ENCODE results near the gene SKOR1.

SKOR1 gene

DNA sequence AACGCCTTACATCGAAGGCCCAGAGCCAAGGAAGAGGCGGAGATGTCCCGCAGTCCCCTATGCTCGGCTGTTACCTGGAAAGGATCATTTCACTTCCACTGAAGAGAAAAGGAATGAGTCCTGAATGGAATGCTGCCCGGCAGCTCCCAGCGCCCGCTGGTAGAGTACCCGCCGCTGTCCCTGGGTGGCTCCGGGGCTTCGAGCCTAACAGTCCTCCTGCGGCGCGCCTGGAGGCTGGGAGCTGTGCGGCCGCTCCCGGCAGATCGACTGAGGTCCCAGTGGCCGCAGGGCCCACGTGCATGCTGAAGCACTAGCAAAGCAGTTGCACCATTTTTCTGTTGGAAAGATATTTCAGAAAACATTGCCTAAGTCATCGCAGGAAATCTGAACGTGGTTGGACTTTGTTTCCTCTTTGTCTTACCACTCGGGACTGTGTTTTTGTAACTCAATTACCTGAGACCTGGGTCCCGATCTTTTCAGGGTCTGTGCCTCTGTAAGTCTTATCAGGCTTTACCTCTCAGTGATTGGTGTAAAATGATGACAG is 13.6 kb downstream of the SKOR1 start:
- POLR2A ChIA-PET, result no interaction called here
- CTCF ChIA-PET, result interaction anchor here (2.3 to 5.7 kb wide), 4 partner anchors 314 to 382 kb away, joined by 7 to 149 read pairs (median 32); no protein-coding TSS in a partner anchor
- no peak for DNase-seq (ENCODE audit: low read depth, low spot score)
- H3K4me3 ChIP-seq (ENCODE audit: low read depth, low read length), result peak overlapping the region; percentile 38; the same call in 1 of the 2 replicates
- TF ChIP-seq, protein P1, sequence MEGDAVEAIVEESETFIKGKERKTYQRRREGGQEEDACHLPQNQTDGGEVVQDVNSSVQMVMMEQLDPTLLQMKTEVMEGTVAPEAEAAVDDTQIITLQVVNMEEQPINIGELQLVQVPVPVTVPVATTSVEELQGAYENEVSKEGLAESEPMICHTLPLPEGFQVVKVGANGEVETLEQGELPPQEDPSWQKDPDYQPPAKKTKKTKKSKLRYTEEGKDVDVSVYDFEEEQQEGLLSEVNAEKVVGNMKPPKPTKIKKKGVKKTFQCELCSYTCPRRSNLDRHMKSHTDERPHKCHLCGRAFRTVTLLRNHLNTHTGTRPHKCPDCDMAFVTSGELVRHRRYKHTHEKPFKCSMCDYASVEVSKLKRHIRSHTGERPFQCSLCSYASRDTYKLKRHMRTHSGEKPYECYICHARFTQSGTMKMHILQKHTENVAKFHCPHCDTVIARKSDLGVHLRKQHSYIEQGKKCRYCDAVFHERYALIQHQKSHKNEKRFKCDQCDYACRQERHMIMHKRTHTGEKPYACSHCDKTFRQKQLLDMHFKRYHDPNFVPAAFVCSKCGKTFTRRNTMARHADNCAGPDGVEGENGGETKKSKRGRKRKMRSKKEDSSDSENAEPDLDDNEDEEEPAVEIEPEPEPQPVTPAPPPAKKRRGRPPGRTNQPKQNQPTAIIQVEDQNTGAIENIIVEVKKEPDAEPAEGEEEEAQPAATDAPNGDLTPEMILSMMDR (IDR thresholded peaks at IDR 0.05; ENCODE audit: insufficient read depth, low read length, missing control alignments), result no peak

DNA sequence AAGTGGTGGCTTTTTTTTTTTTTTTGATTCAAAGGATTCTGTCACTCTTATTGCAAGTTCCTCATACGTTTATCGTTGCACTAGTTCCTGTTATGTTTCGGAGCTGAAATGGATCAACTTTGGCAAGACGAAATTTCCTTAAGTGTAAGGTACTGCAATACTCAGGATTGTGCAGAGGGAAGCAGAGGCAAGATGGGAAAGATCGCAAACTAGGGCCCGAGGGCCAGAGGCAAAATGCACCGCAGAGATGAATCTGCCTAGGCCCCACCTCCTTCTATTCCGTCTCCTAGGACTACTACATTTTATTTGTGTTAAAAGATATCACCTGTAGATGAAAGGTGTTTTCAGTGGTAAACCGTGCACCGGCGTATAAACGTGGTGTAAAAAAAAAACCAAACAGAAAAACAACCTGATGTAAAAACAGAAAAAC is 14.2 kb downstream of the SKOR1 start:
- DNase-seq (ENCODE audit: low read depth, low spot score), result no peak
- ChIA-PET POLR2A (no interaction called here), CTCF (interaction anchor here (2.3 to 5.7 kb wide), 3 partner anchors 313 to 382 kb away, joined by 7 to 149 read pairs (median 57); no protein-coding TSS in a partner anchor)
- TF ChIP-seq, protein P1 (IDR thresholded peaks at IDR 0.05; ENCODE audit: insufficient read depth, low read length, missing control alignments), result no peak
- peak overlapping the region; percentile 51 for H3K4me3 ChIP-seq (ENCODE audit: low read depth, low read length)

DNA sequence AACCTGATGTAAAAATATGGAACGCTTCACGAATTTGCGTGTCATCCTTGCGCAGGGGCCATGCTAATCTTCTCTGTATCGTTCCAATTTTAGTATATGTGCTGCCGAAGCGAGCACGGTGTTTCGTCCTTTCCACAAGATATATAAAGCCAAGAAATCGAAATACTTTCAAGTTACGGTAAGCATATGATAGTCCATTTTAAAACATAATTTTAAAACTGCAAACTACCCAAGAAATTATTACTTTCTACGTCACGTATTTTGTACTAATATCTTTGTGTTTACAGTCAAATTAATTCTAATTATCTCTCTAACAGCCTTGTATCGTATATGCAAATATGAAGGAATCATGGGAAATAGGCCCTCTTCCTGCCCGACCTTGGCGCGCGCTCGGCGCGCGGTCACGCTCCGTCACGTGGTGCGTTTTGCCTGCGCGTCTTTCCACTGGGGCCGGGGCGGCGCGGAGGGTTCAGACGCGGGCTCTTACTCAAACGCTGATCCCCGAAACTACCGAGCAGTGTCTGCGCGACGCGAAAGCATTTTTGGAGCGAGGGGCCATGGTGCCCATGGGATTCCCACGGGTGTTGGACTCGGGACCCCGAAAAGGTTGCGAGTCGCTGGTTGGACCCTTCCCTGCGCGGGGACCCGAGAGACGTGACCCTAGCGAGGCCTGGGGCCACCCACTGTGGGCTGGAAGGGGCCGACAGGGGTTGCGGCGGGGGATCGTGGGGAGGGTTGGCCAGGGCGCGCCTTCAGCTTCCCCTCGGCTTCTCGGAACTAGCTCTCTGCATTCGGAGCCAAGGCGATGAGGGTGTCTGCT is 14.8 kb downstream of the SKOR1 start, which contains the start of gene RNU6-1:
Gene RNU6-1, minus strand, starts transcription at position 117 of the 820 bp plus-strand sequence.
- ChIA-PET CTCF (interaction anchor here (0.8 to 5.7 kb wide), 7 partner anchors 9 to 383 kb away, joined by 3 to 149 read pairs (median 9); no protein-coding TSS in a partner anchor), POLR2A (interaction anchor here (1.2 kb wide), 1 partner anchor 10 kb away, joined by 4 read pairs; no protein-coding TSS in a partner anchor)
- DNase-seq (ENCODE audit: low read depth, low spot score), result peak; percentile 52
- H3K4me3 ChIP-seq (ENCODE audit: low read depth, low read length), result peak within 1 kb of the TSS; percentile 96
- TF ChIP-seq, protein P1 (IDR thresholded peaks at IDR 0.05; ENCODE audit: insufficient read depth, low read length, missing control alignments), result no peak

DNA sequence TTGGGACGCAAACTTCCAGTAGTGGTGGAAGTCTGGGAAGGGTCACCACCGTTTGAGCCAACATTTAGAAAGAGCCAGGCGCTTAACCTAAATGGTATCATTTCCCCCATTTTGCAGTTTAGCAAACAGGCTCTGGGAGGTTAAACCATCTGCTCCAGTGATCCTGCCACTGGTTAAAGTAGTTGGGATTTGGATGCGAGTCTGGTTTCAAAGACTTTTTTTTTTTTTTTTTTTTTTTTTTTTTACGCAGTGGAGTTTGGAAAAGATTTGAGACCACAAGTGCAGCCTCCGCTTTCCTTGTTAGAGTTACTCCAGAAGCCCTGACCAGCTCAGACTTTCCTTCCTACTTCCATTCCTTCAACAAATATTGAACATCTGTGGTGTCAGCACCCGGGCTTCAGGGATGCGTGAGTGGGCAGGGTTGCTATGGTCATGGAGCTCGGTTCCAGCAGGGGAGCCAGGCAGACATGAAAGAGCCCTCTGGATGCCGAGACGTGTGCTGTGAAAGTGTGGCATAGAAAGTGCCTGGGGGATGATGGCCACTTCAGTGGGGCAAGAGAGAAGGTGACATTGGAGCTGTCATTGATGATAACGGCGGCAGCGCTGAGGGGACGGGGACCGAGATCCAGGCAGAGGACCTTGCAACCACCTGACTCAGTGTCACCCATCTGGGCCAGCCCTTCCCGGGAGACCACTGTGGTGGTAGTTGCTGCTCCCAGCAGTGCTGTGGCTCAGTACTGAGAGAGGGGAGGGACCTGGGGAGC is 15.6 kb downstream of the SKOR1 start:
- TF ChIP-seq, protein P1 (IDR thresholded peaks at IDR 0.05; ENCODE audit: insufficient read depth, low read length, missing control alignments), result peak; percentile 4
- ChIA-PET CTCF (interaction anchor here (0.8 to 2.3 kb wide), 8 partner anchors 10 to 384 kb away, joined by 3 to 15 read pairs (median 4); no protein-coding TSS in a partner anchor), POLR2A (interaction anchor here (1.2 kb wide), 1 partner anchor 10 kb away, joined by 4 read pairs; no protein-coding TSS in a partner anchor)
- peak overlapping the region; percentile 96 for H3K4me3 ChIP-seq (ENCODE audit: low read depth, low read length)
- no peak for DNase-seq (ENCODE audit: low read depth, low spot score)

DNA sequence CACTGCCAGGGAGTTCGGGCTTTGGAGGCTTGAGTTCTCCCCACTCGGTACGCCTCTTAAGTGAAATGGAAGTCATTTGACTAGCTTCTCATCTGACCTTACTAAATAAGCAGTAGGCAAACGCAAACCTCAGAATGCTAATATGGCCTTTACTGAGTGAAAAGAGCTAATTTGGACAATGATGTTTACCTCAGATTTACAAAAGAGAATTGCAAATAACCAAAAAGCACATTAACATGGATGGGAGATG is 16.1 kb downstream of the SKOR1 start:
- DNase-seq (ENCODE audit: low read depth, low spot score), result no peak
- POLR2A ChIA-PET, result interaction anchor here (1.2 kb wide), 1 partner anchor 9 kb away, joined by 4 read pairs; no protein-coding TSS in a partner anchor
- H3K4me3 ChIP-seq (ENCODE audit: low read depth, low read length), result peak overlapping the region; percentile 96
- CTCF ChIA-PET, result interaction anchor here (0.8 to 2.3 kb wide), 6 partner anchors 10 to 384 kb away, joined by 3 to 15 read pairs (median 4); no protein-coding TSS in a partner anchor
- TF ChIP-seq, protein P1 (IDR thresholded peaks at IDR 0.05; ENCODE audit: insufficient read depth, low read length, missing control alignments), result no peak
